Mesenteric fat pad (tissue), 1 donor: ENCODE results near the gene UMAD1. TPM values are rescaled to one million over a fixed set of nuclear protein-coding genes. Genes with fewer than 3 reads are reported as not detected.

ENCODE experiments used
- DNase-seq: peaks from one replicate; pipeline ENCODE4 v3.0.0-alpha.2; 2020; ENCODE audit warnings: low spot score
- total RNA-seq: library from RNA; stranded (reverse); fragmentation: NEBNext Ultra II Directional; extraction: Animal tissue kit (Norgen Biotek cat#: 25700); gene quantifications from one replicate; pipeline ENCODE4 v1.2.1, GENCODE V29; 2021
- donor health status: DM: yes; HTN: yes; CAD: no.

UMAD1 gene
- total RNA-seq, 1 donor from 2014 or later, result 9.9 TPM

DNA sequence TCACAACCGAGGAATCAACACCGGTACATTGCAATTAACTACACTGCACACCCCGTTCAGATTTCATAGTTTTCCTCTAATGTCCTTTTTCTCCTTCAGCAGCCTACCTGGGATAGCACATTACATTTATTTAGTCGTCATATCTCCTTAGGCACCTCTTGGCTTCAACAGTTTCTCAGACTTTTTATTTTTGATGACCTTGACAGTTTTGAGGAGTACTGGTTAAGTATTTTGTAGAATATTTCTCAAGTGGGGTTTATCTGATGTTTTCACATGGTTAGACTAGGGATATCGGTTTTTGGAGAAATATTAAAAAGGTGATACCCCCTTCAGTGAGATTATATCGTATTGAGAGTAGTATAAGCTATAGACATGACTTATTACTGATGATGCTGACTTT lies 241.0 kb downstream of the UMAD1 start:
- no peak for DNase-seq

GRCh38 chr7:7882888-7883287 lies 242.3 kb downstream of the UMAD1 start:
- no peak for DNase-seq

DNA sequence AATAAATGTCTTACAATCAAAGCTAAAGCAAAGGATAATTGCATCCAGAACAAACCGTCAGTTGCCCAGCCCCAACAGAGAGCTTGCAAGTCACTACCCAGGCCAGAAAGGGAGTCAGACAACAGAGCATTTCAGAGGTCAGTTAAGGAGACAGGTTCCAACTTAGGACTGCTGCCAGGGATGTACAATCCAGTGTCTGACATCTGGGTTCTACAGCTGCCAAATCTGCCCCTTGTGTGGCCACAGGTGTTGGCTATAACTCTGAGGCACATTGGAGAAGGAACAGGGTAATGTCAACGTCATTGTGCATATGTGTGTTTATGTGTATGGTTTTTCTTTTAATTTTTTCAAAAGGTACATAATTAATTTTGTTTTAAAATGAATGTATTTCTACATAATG lies 242.8 kb downstream of the UMAD1 start:
- no peak for DNase-seq

- DNase-seq, result no peak
Measured at GRCh38 chr7:7884855-7885254, 244.3 kb downstream of the UMAD1 start.

GRCh38 chr7:7889791-7890568 lies 249.4 kb downstream of the UMAD1 start:
- DNase-seq, result no peak

GRCh38 chr7:7895004-7895650 lies 254.6 kb downstream of the UMAD1 start:
- no peak for DNase-seq

- DNase-seq, result no peak
Measured at GRCh38 chr7:7895754-7896153, 255.2 kb downstream of the UMAD1 start.

- no peak for DNase-seq
Measured at GRCh38 chr7:7897509-7897908, 257.0 kb downstream of the UMAD1 start.

- no peak for DNase-seq
Measured at GRCh38 chr7:7897949-7898515, 257.5 kb downstream of the UMAD1 start.

DNA sequence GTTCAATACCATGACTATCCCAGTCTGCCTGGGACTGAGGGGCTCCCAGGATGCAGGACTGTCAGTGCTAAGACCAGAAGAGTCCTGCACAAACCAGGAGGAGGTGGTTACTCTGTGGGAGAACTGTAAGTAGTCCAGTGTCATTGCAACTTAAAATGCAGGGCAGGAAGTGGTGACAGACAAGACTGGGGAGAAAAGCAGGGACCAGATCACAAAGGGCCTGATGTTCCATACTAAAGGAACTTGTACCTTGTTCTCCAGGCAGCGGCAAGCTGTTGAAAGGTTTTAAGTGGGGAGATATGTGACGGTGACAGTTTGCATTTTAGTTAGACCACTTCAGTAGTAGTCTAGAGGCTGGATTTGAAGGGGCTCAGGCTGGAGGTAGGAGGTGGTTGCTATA lies 262.3 kb downstream of the UMAD1 start:
- DNase-seq, result no peak

DNA sequence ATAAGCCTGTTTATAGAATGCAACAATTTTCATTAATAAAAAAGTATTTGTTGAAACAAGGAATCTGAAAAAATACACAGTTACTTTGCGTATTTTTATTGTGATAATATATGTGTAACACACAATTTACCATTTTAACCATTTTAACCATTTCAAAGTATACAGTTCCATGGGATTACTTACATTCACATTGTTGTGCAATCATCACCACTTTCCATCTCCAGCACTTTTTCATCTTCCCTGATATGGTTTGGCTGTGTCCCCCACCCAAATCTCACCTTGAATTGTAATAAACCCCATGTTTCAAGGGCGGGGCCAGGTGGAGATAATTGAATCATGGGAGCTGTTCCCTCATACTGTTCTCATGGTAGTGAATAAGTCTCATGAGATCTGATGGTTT lies 266.8 kb downstream of the UMAD1 start:
- no peak for DNase-seq

- DNase-seq, result no peak
Measured at GRCh38 chr7:7908622-7909145, 268.1 kb downstream of the UMAD1 start.

GRCh38 chr7:7909376-7909775 lies 268.8 kb downstream of the UMAD1 start:
- DNase-seq, result no peak

GRCh38 chr7:7911369-7912123 lies 271.0 kb downstream of the UMAD1 start:
- DNase-seq, result no peak

DNA sequence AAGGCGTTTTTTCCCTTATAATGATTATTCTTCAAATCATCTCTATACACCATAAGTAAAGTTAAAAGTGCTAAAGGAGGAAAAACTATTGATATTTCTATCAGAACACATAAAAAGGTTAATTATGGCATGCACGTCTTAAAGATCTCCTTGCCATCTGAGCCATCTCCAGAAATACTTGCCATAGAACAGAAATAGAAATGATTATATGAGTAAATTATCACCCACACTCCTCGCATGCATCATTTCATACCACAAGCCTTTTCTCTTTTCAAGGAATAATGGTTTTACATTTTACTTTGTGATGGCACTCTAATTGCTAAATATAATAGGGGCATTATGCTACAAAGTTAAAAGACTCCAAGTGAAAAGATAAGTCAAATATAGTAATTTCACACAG lies 272.4 kb downstream of the UMAD1 start:
- DNase-seq, result no peak

- DNase-seq, result no peak
Measured at GRCh38 chr7:7913504-7913903, 273.0 kb downstream of the UMAD1 start.

GRCh38 chr7:7914547-7914946 lies 274.0 kb downstream of the UMAD1 start:
- DNase-seq, result no peak

DNA sequence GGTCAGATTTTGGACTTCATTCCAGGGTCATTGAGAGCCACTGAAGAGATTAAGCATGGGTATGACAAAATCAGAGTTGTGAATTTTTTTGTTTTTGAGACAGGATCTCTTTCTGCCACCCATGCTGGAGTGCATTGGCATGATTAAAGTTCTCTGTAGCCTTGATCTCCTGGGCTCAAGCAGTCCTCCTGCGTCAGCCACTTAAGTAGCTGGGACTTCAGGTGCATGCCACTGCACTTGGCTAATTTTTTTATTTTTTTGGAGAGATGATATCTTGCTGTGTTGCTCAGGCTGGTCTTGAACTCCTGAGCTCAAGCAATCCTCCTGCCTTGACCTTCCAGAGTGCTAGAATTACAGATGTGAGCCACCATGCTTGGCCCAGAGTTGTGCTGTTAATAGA lies 275.5 kb downstream of the UMAD1 start:
- no peak for DNase-seq

GRCh38 chr7:7917593-7917992 lies 277.0 kb downstream of the UMAD1 start:
- no peak for DNase-seq

DNA sequence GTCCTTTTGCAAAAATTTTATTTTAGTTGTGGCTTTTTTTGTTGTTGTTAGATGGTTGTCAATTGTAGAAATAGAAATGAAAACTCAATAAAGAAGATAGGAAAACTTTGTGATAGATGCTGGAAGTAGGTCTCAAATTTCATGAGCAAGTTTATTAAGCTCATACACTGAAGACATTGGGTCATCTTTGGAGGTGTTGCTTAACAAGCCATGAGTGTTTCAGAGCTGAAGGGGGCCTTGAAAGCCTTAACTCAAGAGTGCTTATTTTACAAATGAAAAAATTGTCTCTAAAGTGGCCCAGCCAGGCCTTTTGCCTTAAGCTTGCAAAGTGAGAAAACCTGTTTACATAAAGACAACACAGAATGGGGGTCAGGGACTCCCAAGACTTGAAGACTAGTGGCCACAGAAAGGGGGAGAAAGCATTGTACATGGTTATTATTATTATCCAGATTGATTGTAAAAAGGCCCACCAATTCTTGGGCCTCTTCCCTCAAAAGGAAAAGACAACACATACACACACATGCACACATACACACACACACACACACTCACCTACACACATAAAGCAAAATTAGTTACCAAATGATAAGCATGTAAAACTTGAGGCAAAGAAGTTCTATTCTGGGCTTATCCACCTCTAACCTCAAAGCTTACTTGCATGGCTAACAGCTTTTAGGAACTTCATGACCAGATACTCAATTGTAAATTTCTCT lies 278.3 kb downstream of the UMAD1 start:
- no peak for DNase-seq

GRCh38 chr7:7919449-7919945 lies 278.9 kb downstream of the UMAD1 start:
- DNase-seq, result no peak
